CMK (cell line): ENCODE measurements around the gene MOV10.

ENCODE experiments used
- DNase-seq: peaks from one replicate; pipeline ENCODE4 v3.0.0-alpha.2; 2010; ENCODE audit warnings: low read depth

The MOV10 gene

GRCh38 chr1:112673592-112674439 is 643 bp upstream of the MOV10 start:
- DNase-seq: no peak

DNA sequence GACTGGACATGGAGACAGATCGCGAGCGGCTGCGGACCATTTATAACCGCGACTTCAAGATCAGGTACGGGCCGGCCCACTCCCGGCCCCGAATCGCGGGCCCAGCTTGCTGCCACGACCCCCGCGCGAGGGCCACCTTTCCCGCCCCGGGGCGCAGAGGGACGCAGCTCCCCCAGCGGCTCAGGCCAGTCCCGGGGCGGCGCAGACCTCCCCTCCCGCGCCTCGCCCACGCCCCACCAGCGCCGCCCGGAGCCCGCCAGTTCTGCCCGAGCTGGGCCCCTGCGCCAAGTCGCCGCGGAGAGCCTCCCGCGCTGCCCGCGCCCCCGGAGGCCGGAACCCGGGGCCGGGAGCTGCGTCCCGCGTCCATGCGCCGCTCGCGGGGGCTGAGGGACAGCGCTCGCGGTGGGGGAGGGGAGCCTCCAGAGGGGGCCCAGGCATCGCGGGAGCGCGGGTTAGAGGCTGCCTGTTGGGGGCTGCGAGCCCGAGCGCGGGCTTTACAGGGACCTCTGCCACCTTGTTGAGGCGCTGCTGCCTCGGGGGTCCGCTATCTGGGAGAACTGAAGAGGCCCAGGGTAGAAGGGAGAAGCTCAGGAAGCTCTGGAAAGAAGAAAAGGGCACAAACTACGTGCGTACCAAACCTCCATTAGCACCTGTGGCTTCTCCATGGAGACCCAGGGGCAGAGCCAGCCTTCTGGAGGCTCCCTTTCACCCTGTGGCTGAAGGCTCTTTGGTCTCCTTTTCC is 698 bp downstream of the MOV10 start:
- DNase-seq: no peak

DNA sequence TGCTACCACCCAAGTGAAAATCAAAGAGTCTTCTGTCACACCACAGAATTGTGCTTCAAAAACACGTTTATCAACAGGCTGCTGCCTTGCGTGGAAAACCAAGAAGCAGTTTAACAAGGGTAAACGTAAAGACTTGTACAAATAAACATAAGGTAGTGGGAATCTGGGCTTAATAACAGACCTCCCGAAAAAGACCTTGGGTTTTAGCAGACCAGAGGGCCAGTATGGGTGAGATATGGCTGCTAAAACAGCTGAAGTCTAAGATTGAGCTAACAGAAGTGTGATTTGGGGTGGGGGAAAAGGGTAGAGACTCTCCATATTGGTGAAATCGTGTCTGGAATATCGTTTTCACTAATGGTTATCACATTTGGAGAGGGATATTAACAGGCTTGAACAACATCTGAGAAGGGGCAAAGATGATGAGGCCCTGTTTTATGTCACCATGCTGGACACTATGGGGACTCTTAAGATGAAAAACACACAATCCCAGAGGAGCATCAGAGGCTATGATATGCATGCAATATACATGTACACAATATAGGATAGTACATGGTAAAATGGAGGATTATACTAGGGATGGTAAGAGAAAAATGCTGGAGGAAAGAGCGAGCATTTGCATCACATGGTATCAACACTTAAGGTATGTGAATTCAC is 1.4 kb downstream of the MOV10 start:
- DNase-seq: no peak

- no peak for DNase-seq
These were observed 2.1 kb downstream of the MOV10 start for GRCh38 chr1:112676543-112676942.

GRCh38 chr1:112677501-112677900 is 3.0 kb downstream of the MOV10 start:
- DNase-seq: no peak

GRCh38 chr1:112678605-112679004 is 4.1 kb downstream of the MOV10 start:
- DNase-seq: no peak

DNA sequence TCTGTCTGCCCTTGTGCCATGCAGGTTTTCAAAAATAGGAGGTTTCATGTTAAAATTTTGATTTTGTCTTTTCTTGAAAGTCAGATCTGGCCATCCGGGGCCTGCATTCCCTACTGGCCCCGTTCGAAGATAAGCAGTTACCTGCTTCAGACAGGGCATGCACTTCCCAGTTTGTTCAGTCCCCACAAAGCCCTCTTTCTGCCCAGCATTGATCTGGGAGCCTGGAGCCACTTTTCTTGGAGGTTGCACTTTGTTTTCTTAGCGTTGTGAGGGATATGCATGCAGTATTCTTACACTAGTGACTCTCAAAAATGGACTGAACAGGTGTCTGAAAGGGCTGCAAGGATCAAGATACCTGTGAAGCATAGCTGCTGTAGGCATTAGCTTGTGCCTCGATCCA is 11.5 kb downstream of the MOV10 start:
- no peak for DNase-seq

DNA sequence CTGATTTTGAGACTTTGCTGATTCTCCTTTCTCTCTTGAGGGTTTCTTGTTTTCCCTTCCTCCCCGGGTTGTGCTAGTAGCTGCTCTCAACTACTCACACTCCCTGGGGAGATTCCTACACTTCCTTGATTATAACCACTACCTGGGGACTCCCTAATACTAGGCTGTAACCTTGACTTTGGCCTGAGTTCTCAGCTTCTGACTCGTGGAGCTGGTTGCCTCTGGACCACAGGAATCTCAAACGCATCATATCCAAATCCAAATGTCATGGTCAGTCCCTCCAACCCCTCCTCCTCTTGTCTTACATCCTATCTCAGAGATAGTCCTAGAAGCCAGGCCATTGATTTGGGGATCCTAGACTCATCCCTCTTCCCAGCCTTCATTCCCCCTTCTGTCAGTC is 12.0 kb downstream of the MOV10 start:
- DNase-seq: no peak

GRCh38 chr1:112686835-112687234 is 12.4 kb downstream of the MOV10 start:
- no peak for DNase-seq

DNA sequence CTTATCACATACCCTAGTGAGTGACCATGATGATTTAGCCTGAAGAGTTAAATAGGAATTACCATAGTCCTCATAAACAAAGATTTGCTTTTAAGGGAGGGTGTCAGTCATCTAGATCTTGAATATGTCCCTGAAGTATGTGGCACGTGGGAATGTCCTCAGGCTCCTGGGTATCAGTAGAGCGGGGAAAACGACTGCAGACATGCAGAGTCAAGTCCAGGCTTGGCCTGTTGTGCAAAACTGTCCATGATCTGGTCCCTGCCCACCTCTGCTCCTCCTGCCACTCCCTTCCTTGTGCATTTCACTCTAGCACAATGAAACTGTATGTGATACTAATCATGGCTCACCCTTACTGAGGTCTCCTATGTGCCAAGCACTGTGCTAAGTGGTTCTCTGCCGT is 12.9 kb downstream of the MOV10 start:
- no peak for DNase-seq

DNA sequence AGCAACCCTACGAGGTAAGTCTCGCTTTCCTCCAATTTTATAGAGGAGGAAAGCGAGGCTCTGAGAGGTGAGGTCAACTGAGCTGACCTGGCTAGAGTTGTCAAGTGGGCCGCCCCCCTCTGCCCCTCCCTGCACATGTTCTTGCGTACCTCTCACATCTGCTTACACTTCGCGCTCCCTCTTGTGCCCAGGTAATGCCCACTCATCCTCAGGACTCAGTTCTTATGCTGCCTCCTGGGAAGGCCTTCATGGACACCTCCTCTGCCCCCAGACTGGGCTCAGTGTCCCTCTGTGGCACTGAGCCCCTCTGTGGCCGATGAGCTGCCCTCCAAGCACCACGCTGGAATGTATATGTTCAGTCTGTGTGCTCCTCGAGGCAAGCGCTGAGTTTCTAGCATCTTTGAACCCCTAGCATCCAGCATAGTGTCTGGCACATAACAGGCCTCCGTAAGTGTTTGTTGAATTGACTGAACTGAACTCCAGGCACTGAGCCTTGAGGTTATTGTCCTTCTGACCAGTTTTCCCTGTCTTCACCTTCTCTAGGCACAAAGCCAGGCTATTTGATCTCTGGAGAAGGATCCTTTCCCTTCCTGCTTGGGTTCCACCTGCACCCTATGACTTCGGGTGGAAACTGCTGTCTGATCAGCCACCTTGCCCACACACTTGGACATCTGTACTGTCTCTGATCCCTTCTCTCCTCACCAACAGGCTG is 13.5 kb downstream of the MOV10 start:
- DNase-seq: no peak

- no peak for DNase-seq
These were observed 14.3 kb downstream of the MOV10 start for GRCh38 chr1:112688781-112689193.

DNA sequence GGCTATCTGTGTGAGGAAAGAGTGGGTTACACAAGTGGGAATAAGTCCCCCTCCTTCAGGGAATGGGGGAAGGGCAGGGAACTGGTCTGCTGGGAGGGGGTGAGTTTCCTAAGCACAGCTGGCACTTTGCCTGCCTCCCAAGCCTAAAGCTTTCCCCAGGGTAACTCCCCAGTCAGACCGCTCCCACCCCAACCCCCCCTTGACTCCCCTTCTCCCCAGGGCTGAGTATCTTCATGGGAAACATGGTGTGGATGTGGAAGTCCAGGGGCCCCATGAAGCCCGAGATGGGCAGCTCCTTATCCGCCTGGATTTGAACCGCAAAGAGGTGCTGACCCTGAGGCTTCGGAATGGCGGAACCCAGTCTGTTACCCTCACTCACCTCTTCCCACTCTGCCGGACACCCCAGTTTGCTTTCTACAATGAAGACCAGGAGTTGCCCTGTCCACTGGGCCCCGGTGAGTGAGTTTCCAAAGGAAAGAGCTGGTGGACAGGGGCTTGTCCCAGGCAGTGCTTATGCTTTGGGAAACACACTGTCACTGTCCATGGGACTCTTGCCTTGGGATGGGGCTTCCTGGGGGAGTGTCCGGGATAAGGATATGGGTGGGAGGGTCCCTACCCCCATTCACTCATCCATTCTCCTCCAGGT is 14.9 kb downstream of the MOV10 start:
- no peak for DNase-seq

- DNase-seq: no peak
These were observed 15.4 kb downstream of the MOV10 start for GRCh38 chr1:112689842-112690237.

GRCh38 chr1:112692681-112693080 is 18.2 kb downstream of the MOV10 start:
- no peak for DNase-seq

- DNase-seq: no peak
These were observed 19.4 kb downstream of the MOV10 start for GRCh38 chr1:112693821-112694220.

DNA sequence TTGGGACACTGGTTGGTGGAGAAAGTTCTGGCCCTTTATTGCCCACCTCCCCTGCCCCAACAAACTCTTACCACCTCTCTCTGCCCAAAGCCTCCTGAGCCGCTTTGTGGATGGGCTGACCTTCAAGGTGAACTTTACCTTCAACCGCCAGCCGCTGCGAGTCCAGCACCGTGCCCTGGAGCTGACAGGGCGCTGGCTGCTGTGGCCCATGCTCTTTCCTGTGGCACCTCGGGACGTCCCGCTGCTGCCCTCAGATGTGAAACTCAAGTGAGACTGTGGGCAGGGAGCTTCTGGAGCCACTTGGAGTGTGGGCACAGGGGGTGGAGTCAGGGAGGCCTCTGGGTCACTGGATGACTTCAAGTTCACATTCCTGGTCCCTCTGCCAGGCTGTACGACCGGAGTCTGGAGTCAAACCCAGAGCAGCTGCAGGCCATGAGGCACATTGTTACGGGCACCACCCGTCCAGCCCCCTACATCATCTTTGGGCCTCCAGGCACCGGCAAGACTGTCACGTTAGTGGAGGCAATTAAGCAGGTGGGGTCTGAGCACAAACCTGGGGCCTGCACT is 20.0 kb downstream of the MOV10 start:
- DNase-seq: no peak

DNA sequence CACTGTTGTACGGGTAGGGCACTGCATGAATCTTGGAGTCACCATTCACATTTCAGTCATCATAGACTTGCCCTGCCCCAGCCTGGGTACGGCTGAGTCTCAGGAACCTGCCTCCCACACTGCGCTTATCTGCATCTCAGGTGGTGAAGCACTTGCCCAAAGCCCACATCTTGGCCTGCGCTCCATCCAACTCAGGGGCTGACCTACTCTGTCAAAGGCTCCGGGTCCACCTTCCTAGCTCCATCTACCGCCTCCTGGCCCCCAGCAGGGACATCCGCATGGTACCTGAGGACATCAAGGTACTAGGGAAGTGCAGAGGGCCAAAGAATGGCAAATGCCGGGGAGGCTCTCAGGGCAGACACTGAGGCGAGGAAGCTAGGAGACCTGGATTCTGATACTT is 20.8 kb downstream of the MOV10 start:
- no peak for DNase-seq

- no peak for DNase-seq
These were observed 22.3 kb downstream of the MOV10 start for GRCh38 chr1:112696578-112697314.

DNA sequence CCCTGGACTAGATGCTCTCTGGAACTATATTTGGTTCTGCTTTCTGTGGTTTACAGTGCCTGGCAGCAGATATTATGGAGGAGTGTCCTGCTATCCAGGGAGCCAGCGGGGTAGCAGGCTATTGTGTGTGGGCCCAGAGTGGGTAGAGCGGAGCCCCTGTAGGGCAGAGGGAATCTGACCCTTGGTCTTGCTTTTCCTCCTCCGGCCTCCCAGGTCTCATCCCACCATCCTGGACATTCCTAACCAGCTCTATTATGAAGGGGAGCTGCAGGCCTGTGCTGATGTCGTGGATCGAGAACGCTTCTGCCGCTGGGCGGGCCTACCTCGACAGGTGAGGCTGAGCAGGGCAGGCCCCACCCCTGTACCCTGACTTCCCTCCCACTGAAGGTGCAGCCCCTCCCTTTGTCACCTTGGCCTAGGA is 23.3 kb downstream of the MOV10 start:
- no peak for DNase-seq
